IMR-90 (cell line): ENCODE results near the gene RASL10A. TPM values are rescaled to one million over a fixed set of nuclear protein-coding genes. Genes with fewer than 3 reads are reported as not detected.

Experiments used
- ATAC-seq: fragments of 200-7000 bp; cut with Tn5 transposase; 2 replicates; pipeline ENCODE4 v1.9.1; 2020; ENCODE audit warnings: low read depth, mild to moderate bottlenecking, moderate library complexity
- BruUV-seq: library from RNA; stranded (reverse); fragments of 400-500 nt; replicated peaks from 2 replicates; lab custom pipeline; 2021; lab: Mats Ljungman, UMichigan
- CTCF ChIA-PET: fragments of 300-600 bp; formaldehyde crosslinking; extraction: SDS; loops from one replicate; lab custom pipeline; 2021; ENCODE audit warnings: antibody characterized with exemption; lab: Yijun Ruan, JAX
- POLR2A ChIA-PET: fragments of 300-600 bp; sonication (Branson Sonifier 250); formaldehyde crosslinking; loops from one replicate; lab custom pipeline; 2022; ENCODE audit warnings: antibody characterized with exemption; ENCODE audit not compliant: unreplicated experiment; lab: Charles Lee
- DNase-seq: peaks from one replicate; pipeline ENCODE4 v3.0.0; 2013
- H2AFZ ChIP-seq: replicated peaks from 2 replicates; pipeline ENCODE3; 2013; ENCODE audit warnings: low read length, mild to moderate bottlenecking; ENCODE audit not compliant: poor library complexity
- H2AK5ac ChIP-seq: 2 replicates; pipeline ENCODE4 v1.6.1; 2013; ENCODE audit warnings: low read depth, low read length, inconsistent platforms
- H2AK9ac ChIP-seq: replicated peaks from 2 replicates; pipeline ENCODE3; 2013; ENCODE audit warnings: mild to moderate bottlenecking, low read depth, low read length, moderate library complexity; ENCODE audit not compliant: poor library complexity
- H2BK120ac ChIP-seq: 2 replicates; pipeline ENCODE4 v1.6.1; 2013; ENCODE audit warnings: low read depth, low read length, inconsistent platforms
- H2BK15ac ChIP-seq: 3 replicates; pipeline ENCODE4 v1.6.1; 2013; ENCODE audit warnings: low read depth, low read length, inconsistent platforms
- H2BK20ac ChIP-seq: 2 replicates; pipeline ENCODE4 v1.6.1; 2013; ENCODE audit warnings: low read depth, mild to moderate bottlenecking, inconsistent platforms, low read length, moderate library complexity
- H2BK5ac ChIP-seq: 2 replicates; pipeline ENCODE4 v1.6.1; 2013; ENCODE audit warnings: mild to moderate bottlenecking, low read depth, low read length, inconsistent platforms; ENCODE audit not compliant: poor library complexity, severe bottlenecking
- H3K14ac ChIP-seq: replicated peaks from 2 replicates; pipeline ENCODE4 v1.6.1; 2013; ENCODE audit warnings: low read depth, low read length, inconsistent platforms
- H3K18ac ChIP-seq: 2 replicates; pipeline ENCODE4 v1.6.1; 2013; ENCODE audit warnings: low read depth, low read length, control low read depth
- H3K23ac ChIP-seq: 2 replicates; pipeline ENCODE4 v1.6.1; 2013; ENCODE audit warnings: low read depth, low read length, inconsistent platforms
- H3K27ac ChIP-seq: 2 replicates; pipeline ENCODE4 v1.5.1; 2013; ENCODE audit warnings: mild to moderate bottlenecking, control low read depth, low read length; ENCODE audit not compliant: insufficient read depth
- H3K27me3 ChIP-seq: 2 replicates; pipeline ENCODE4 v1.6.1; 2013; ENCODE audit warnings: low read length; ENCODE audit not compliant: control insufficient read depth, insufficient read depth
- H3K36me3 ChIP-seq: 2 replicates; pipeline ENCODE4 v1.6.1; 2013; ENCODE audit warnings: low read length, mixed read lengths; ENCODE audit not compliant: control insufficient read depth, insufficient read depth
- H3K4ac ChIP-seq: 2 replicates; pipeline ENCODE4 v1.6.1; 2013; ENCODE audit warnings: low read depth, low read length, inconsistent platforms
- H3K4me1 ChIP-seq: 2 replicates; pipeline ENCODE4 v1.6.1; 2013; ENCODE audit warnings: low read length, mixed read lengths; ENCODE audit not compliant: control insufficient read depth, insufficient read depth
- H3K4me2 ChIP-seq: 2 replicates; pipeline ENCODE4 v1.6.1; 2013; ENCODE audit warnings: low read depth, mild to moderate bottlenecking, control low read depth, low read length, moderate library complexity
- H3K4me3 ChIP-seq: 2 replicates; pipeline ENCODE4 v1.5.1; 2013; ENCODE audit warnings: low read depth, mild to moderate bottlenecking, control low read depth, low read length, moderate library complexity; ENCODE audit not compliant: insufficient read depth
- H3K56ac ChIP-seq: 2 replicates; pipeline ENCODE4 v1.6.1; 2013; ENCODE audit warnings: low read length, inconsistent platforms; ENCODE audit not compliant: insufficient read depth; ENCODE audit errors: extremely low read depth
- H3K79me1 ChIP-seq, 2 experiments: 2 replicates each; pipeline ENCODE4 v1.6.1; 2013; ENCODE audit warnings: low read length in 2 of 2, inconsistent platforms in 1 of 2, low read depth in 1 of 2
- H3K9ac ChIP-seq: 2 replicates; pipeline ENCODE4 v1.6.1; 2013; ENCODE audit warnings: low read depth, low read length, control low read depth
- H3K9me1 ChIP-seq: 2 replicates; pipeline ENCODE4 v1.6.1; 2013; ENCODE audit warnings: low read length, inconsistent platforms; ENCODE audit not compliant: insufficient read depth
- H3K9me3 ChIP-seq: 2 replicates; pipeline ENCODE4 v1.6.1; 2013; ENCODE audit warnings: low read length; ENCODE audit not compliant: control insufficient read depth, insufficient read depth
- H4K20me1 ChIP-seq: 2 replicates; pipeline ENCODE4 v1.6.1; 2013; ENCODE audit warnings: low read length, inconsistent platforms; ENCODE audit not compliant: insufficient read depth
- H4K5ac ChIP-seq: 2 replicates; pipeline ENCODE4 v1.6.1; 2013; ENCODE audit warnings: mild to moderate bottlenecking, low read depth, low read length, control low read depth
- H4K8ac ChIP-seq, 2 experiments: 2 replicates each; pipeline ENCODE4 v1.6.1; 2013; ENCODE audit warnings: low read depth in 2 of 2, low read length in 2 of 2, control low read depth in 1 of 2, inconsistent platforms in 1 of 2
- H4K91ac ChIP-seq: 2 replicates; pipeline ENCODE4 v1.6.1; 2013; ENCODE audit warnings: low read depth, low read length, inconsistent platforms; ENCODE audit not compliant: insufficient read depth
- ELK1 ChIP-seq: fragments of 150-350 bp; IDR thresholded peaks from 2 replicates; pipeline ENCODE4 v1.6.1; 2016; ENCODE audit warnings: low read depth, mild to moderate bottlenecking, low read length, moderate library complexity, borderline replicate concordance
- MXI1 ChIP-seq: IDR thresholded peaks from 2 replicates; pipeline ENCODE4 v1.6.1; 2012; ENCODE audit warnings: low read depth, mild to moderate bottlenecking, low read length, moderate library complexity, borderline replicate concordance
- RFX5 ChIP-seq: IDR thresholded peaks from 2 replicates; pipeline ENCODE4 v1.8.0; 2012; ENCODE audit warnings: low read depth, mild to moderate bottlenecking, low read length, moderate library complexity
- WGBS, 2 experiments: methylation state at CpG; one replicate each; pipeline versions ENCODE4 v1.1.5 to v1.1.7; 2013; ENCODE audit warnings: missing lambda C conversion rate in 2 of 2; ENCODE audit not compliant: insufficient read length in 1 of 2; ENCODE audit errors: extremely low coverage in 2 of 2; 5-methylcytosine and 5-hydroxymethylcytosine counted together
- dilution Hi-C: fragments of 300-500 bp; cut with HindIII; formaldehyde crosslinking; loops from one replicate; pipeline ENCODE4 v1.14.3; 2018; ENCODE audit warnings: low sequenced_read_pairs; ENCODE audit not compliant: unreplicated experiment
- in situ Hi-C: fragments of 300-500 bp; cut with MboI; formaldehyde crosslinking; loops from 3 replicates; pipeline ENCODE4 v1.14.3; 2019; ENCODE audit warnings: low sequenced_read_pairs, inconsistent platforms, mixed read lengths
- intact Hi-C: fragments of 100-400 bp; cut with micrococcal nuclease; formaldehyde crosslinking; loops from 2 replicates; pipeline ENCODE4 v1.10.0; 2022
- polyA plus RNA-seq, 3 experiments: library from polyadenylated mRNA; depleted of rRNA; stranded (reverse); fragments of >200 nt; gene quantifications; 2 replicates each; pipeline ENCODE4 v1.2.3, GENCODE V29; 2012; ENCODE audit warnings: low replicate concordance in 1 of 3
- total RNA-seq: library from RNA; depleted of rRNA; stranded (reverse); fragments of >200 nt; gene quantifications from 2 replicates; pipeline ENCODE4 v1.2.3, GENCODE V29; 2012
- TF ChIP-seq, protein P1 (sequence below): conservative IDR thresholded peaks from 2 replicates; pipeline ENCODE4 v1.5.1; 2012; ENCODE audit warnings: mild to moderate bottlenecking, low read depth, low read length, improper control_type of control experiment

The RASL10A gene
- total and polyA plus RNA-seq, 2 of the 4 experiments (the other 2 are of a cell fraction) = 0.26 TPM; not detected in 1

- Histone ChIP-seq H2AK5ac (peak overlapping the region; percentile 76), H3K4me2 (peak overlapping the region; percentile 48; the same call in 1 of the 2 replicates), H3K56ac (no peak overlapping the region; the same call in 1 of the 2 replicates), H3K18ac (peak overlapping the region; percentile 56; the same call in 1 of the 2 replicates), H4K5ac (peak overlapping the region; percentile 94), H3K23ac (no peak overlapping the region), H3K4me1 (peaks cover 15% of the 10 kb centered on the region), H3K4ac (peak overlapping the region; percentile 84), H3K79me1 (peaks cover 8 to 36% of the 10 kb centered on the region in 2 experiments; a peak in 3 of 4 replicates), H3K27me3 (no peaks in the 10 kb centered on the region), H3K14ac (peak overlapping the region; percentile 80), H3K9me1 (peaks cover 12% of the 10 kb centered on the region), H4K91ac (peak overlapping the region; percentile 60; the same call in 1 of the 2 replicates), H3K9ac (peak overlapping the region; percentile 33; the same call in 1 of the 2 replicates), H4K8ac (peak overlapping the region; percentile 88 to 95), H3K36me3 (peaks cover 7% of the 10 kb centered on the region), H3K4me3 (no peak overlapping the region), H2BK15ac (peak overlapping the region; percentile 13; the same call in 1 of the 3 replicates), H2BK5ac (peak overlapping the region; percentile 19), H2BK20ac (peak overlapping the region; percentile 2; the same call in 1 of the 2 replicates), H2AFZ (peak overlapping the region; percentile 90), H2AK9ac (peak overlapping the region; percentile 47), H4K20me1 (peaks cover 20% of the 10 kb centered on the region), H3K9me3 (no peaks in the 10 kb centered on the region), H2BK120ac (peak overlapping the region; percentile 13), H3K27ac (peak overlapping the region; percentile 41)
- DNase-seq (no peak), ATAC-seq (no peak)
- whole genome bisulfite sequencing, 2 experiments = 40% methylated on average over 4 of the region's 7 CpGs; no CpG with 5 or more reads in 1 of the 2 experiments
- in situ Hi-C loops (no loop called here), intact Hi-C loops (loop anchor here (1.0 kb wide), 1 partner anchor 53 kb away; no protein-coding TSS in a partner anchor), dilution Hi-C loops (no loop called here)
- no TSS peak for BruUV-seq
- POLR2A ChIA-PET = no interaction called here
- TF ChIP-seq MXI1 (no peak), RFX5 (no peak), ELK1 (no peak)
- TF ChIP-seq, protein P1, sequence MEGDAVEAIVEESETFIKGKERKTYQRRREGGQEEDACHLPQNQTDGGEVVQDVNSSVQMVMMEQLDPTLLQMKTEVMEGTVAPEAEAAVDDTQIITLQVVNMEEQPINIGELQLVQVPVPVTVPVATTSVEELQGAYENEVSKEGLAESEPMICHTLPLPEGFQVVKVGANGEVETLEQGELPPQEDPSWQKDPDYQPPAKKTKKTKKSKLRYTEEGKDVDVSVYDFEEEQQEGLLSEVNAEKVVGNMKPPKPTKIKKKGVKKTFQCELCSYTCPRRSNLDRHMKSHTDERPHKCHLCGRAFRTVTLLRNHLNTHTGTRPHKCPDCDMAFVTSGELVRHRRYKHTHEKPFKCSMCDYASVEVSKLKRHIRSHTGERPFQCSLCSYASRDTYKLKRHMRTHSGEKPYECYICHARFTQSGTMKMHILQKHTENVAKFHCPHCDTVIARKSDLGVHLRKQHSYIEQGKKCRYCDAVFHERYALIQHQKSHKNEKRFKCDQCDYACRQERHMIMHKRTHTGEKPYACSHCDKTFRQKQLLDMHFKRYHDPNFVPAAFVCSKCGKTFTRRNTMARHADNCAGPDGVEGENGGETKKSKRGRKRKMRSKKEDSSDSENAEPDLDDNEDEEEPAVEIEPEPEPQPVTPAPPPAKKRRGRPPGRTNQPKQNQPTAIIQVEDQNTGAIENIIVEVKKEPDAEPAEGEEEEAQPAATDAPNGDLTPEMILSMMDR = no peak
- CTCF ChIA-PET = no interaction called here
These were observed 9.7 kb downstream of the RASL10A start for GRCh38 chr22:29305836-29306174.
